Vagina (tissue), 2 donors: Measurements from ENCODE around the gene FAS.

Experiments
- POLR2A ChIP-seq, 2 donors: fragments of 450-650 bp; IDR thresholded peaks; one replicate each; pipeline ENCODE4 v1.6.1; 2017; ENCODE audit warnings: antibody characterized with exemption in 2 of 2, mild to moderate bottlenecking in 2 of 2, moderate library complexity in 2 of 2
- POLR2AphosphoS5 ChIP-seq, 2 donors: sonication (generic); formaldehyde crosslinking; IDR thresholded peaks; one replicate each; pipeline ENCODE4 v1.9.0; 2017; ENCODE audit warnings: antibody characterized with exemption in 2 of 2, mild to moderate bottlenecking in 2 of 2, low read depth in 1 of 2; ENCODE audit not compliant: insufficient read depth in 1 of 2
- TF ChIP-seq, protein P1 (sequence below), 3 experiments: fragments of 450-650 bp in 2 of 3; fragments of 200-600 bp in 1 of 3; sonication (generic) in 1 of 3; IDR thresholded peaks; one replicate each; pipeline ENCODE4 v1.5.1; 2017 to 2019; ENCODE audit warnings: antibody characterized with exemption in 3 of 3, mild to moderate bottlenecking in 2 of 3, moderate library complexity in 2 of 3

DNA sequence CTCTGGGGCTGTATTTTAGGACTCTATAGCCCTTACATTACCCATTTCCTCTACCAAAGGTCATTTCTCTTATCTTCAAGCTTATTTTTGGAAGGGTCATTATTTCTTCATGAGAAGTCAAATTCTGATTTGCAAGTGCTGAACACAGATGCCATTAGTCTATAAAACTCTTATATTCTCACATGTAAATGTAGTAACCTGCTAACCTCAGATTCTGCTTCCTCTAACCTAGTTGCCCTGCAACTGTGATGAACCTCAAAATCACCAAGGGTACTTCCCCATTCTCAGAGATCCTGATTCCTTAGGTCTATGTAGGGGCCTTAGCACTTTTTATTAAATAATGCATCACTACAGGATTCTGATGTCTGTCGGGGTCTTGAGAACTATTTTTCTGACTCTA is 6.3 kb downstream of the FAS start:
- TF ChIP-seq, protein P1, sequence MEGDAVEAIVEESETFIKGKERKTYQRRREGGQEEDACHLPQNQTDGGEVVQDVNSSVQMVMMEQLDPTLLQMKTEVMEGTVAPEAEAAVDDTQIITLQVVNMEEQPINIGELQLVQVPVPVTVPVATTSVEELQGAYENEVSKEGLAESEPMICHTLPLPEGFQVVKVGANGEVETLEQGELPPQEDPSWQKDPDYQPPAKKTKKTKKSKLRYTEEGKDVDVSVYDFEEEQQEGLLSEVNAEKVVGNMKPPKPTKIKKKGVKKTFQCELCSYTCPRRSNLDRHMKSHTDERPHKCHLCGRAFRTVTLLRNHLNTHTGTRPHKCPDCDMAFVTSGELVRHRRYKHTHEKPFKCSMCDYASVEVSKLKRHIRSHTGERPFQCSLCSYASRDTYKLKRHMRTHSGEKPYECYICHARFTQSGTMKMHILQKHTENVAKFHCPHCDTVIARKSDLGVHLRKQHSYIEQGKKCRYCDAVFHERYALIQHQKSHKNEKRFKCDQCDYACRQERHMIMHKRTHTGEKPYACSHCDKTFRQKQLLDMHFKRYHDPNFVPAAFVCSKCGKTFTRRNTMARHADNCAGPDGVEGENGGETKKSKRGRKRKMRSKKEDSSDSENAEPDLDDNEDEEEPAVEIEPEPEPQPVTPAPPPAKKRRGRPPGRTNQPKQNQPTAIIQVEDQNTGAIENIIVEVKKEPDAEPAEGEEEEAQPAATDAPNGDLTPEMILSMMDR (IDR thresholded peaks at IDR 0.05), result no peak
- TF ChIP-seq POLR2AphosphoS5 (IDR thresholded peaks at IDR 0.05; ENCODE audit: insufficient read depth in 1 of 2, low read depth in 1 of 2) (no peak), POLR2A (IDR thresholded peaks at IDR 0.05) (no peak)
